T-helper 2 cell (primary cell): ENCODE data around the gene SPDYE3.
"Not testable (repeated sequence)": the region's sequence is repeated elsewhere in the genome, so short reads cannot be mapped to it uniquely, and the experiment has no call there.

Experiments
- DNase-seq, 5 experiments: peaks; one replicate each; pipeline versions ENCODE4 v3.0.0 to v3.0.0-alpha.2; 2012 to 2022

Gene SPDYE3

GRCh38 chr7:100352984-100353684, 45.6 kb downstream of the SPDYE3 start:
- no peak for DNase-seq

- peak in 1 of 5 experiments; percentile 50 for DNase-seq
Observed at GRCh38 chr7:100353685-100354330, 46.3 kb downstream of the SPDYE3 start.

- no peak for DNase-seq
Observed at GRCh38 chr7:100356416-100357068, 49.0 kb downstream of the SPDYE3 start.

GRCh38 chr7:100357131-100357561, 49.6 kb downstream of the SPDYE3 start:
- DNase-seq = no peak

- DNase-seq = no peak
Observed at GRCh38 chr7:100358027-100358856, 50.7 kb downstream of the SPDYE3 start, which contains the start of gene PILRB. TSS of gene PILRB (plus strand) at chr7:100358117. CDS start at chr7:100358303, 186 bp downstream.

- DNase-seq = no peak
Observed at GRCh38 chr7:100358857-100359212, 51.3 kb downstream of the SPDYE3 start.

GRCh38 chr7:100360135-100360854, 52.8 kb downstream of the SPDYE3 start:
- DNase-seq = no peak

GRCh38 chr7:100363098-100363497, 55.6 kb downstream of the SPDYE3 start:
- DNase-seq = no peak

GRCh38 chr7:100363797-100364196, 56.3 kb downstream of the SPDYE3 start:
- not testable (repeated sequence) for DNase-seq

- DNase-seq = no peak
Observed at GRCh38 chr7:100364480-100364879, 57.0 kb downstream of the SPDYE3 start.

GRCh38 chr7:100365998-100366367, 58.5 kb downstream of the SPDYE3 start:
- not testable (repeated sequence) for DNase-seq

GRCh38 chr7:100366411-100367250, 59.1 kb downstream of the SPDYE3 start:
- DNase-seq = no peak

GRCh38 chr7:100367251-100367620, 59.7 kb downstream of the SPDYE3 start:
- DNase-seq = no peak

- no peak for DNase-seq
Observed at GRCh38 chr7:100367676-100368613, 60.4 kb downstream of the SPDYE3 start.

- no peak for DNase-seq
Observed at GRCh38 chr7:100369105-100369504, 61.6 kb downstream of the SPDYE3 start.

GRCh38 chr7:100370303-100370702, 62.8 kb downstream of the SPDYE3 start:
- no peak for DNase-seq

- no peak for DNase-seq
Observed at GRCh38 chr7:100370746-100371145, 63.2 kb downstream of the SPDYE3 start.

GRCh38 chr7:100371561-100372171, 64.2 kb downstream of the SPDYE3 start:
- DNase-seq = no peak
